Measurements from ENCODE around the gene EFCAB6.

The EFCAB6 gene

DNA sequence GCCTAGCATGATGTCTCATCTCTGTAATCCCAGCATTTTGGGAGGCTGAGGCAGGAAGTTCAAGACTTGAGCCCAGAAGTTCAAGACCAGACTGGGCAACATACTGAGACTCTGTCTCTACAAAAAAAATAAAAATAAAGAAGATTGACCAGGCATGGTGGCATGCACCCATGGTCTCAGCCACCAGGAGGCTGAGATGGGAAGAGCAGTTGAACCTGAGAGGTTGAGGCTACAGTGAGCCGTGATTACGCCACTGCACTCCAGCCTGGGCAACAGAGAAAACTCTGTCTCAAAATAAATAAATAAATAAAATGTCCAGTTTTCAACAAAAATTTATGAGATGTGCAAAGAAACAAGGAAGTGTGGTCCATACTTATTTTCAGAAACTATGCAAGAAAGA, 28.3 kb downstream of the EFCAB6 start:
- DNase-seq (no peak), ATAC-seq (ENCODE audit: insufficient read depth, low read depth) (no peak)
- no peak overlapping the region for H2AFZ ChIP-seq (ENCODE audit: low read depth, low read length)
- peaks cover 9% of the 10 kb centered on the region for H3K27me3 ChIP-seq (ENCODE audit: insufficient read depth, low read length, poor library complexity)
- no peaks in the 10 kb centered on the region for H4K20me1 ChIP-seq (ENCODE audit: insufficient read depth, low read length)
- H3K4me3 ChIP-seq (ENCODE audit: low read depth in 1 of 2, low read length in 2 of 2): no peak overlapping the region
- no peaks in the 10 kb centered on the region for H3K79me2 ChIP-seq (ENCODE audit: insufficient read depth, low read length)
- H3K9me3 ChIP-seq (ENCODE audit: insufficient read depth, low read length, severe bottlenecking): no peaks in the 10 kb centered on the region
- no peaks in the 10 kb centered on the region for H3K4me1 ChIP-seq (ENCODE audit: insufficient read depth, low read length)
- H3K4me2 ChIP-seq (ENCODE audit: insufficient read depth, low read length): no peak overlapping the region
- no peaks in the 10 kb centered on the region for H3K36me3 ChIP-seq (ENCODE audit: insufficient read depth, low read length)
- TF ChIP-seq, protein P1, sequence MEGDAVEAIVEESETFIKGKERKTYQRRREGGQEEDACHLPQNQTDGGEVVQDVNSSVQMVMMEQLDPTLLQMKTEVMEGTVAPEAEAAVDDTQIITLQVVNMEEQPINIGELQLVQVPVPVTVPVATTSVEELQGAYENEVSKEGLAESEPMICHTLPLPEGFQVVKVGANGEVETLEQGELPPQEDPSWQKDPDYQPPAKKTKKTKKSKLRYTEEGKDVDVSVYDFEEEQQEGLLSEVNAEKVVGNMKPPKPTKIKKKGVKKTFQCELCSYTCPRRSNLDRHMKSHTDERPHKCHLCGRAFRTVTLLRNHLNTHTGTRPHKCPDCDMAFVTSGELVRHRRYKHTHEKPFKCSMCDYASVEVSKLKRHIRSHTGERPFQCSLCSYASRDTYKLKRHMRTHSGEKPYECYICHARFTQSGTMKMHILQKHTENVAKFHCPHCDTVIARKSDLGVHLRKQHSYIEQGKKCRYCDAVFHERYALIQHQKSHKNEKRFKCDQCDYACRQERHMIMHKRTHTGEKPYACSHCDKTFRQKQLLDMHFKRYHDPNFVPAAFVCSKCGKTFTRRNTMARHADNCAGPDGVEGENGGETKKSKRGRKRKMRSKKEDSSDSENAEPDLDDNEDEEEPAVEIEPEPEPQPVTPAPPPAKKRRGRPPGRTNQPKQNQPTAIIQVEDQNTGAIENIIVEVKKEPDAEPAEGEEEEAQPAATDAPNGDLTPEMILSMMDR (IDR thresholded peaks at IDR 0.05; ENCODE audit: borderline replicate concordance, extremely low read depth, low read length, poor library complexity, severe bottlenecking): no peak
- no peak for TF ChIP-seq EZH2 (IDR thresholded peaks at IDR 0.05; ENCODE audit: borderline replicate concordance, low read depth, low read length, severe bottlenecking)
- no peak overlapping the region for H3K9ac ChIP-seq (ENCODE audit: low read depth, low read length)
- H3K27ac ChIP-seq (ENCODE audit: low read length): no peak overlapping the region

DNA sequence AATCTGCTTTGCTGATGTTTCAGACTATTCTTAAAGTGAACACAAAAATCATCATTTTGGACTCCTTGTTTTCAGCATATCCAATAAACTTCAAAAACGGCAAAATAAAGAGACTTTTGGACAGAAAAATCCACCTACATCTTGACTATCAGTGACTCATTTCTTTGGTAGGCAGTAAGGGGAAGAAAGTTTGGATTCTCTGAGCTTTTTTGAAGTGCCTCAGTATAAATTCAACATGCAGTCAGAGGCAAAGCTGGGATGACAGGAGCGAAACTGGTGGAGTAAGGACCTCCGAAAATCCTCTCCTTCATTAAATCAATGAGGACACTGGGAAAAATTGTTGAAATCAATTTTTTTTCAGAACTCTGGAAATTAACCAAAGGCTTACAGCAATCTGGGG, 29.7 kb downstream of the EFCAB6 start:
- no peak overlapping the region for H2AFZ ChIP-seq (ENCODE audit: low read depth, low read length)
- no peak overlapping the region for H3K9ac ChIP-seq (ENCODE audit: low read depth, low read length)
- H3K9me3 ChIP-seq (ENCODE audit: insufficient read depth, low read length, severe bottlenecking): no peaks in the 10 kb centered on the region
- no peak overlapping the region for H3K27ac ChIP-seq (ENCODE audit: low read length)
- no peak overlapping the region for H3K4me3 ChIP-seq (ENCODE audit: low read depth in 1 of 2, low read length in 2 of 2)
- H3K4me1 ChIP-seq (ENCODE audit: insufficient read depth, low read length): no peaks in the 10 kb centered on the region
- no peaks in the 10 kb centered on the region for H3K79me2 ChIP-seq (ENCODE audit: insufficient read depth, low read length)
- no peaks in the 10 kb centered on the region for H4K20me1 ChIP-seq (ENCODE audit: insufficient read depth, low read length)
- ATAC-seq (ENCODE audit: insufficient read depth, low read depth) (no peak), DNase-seq (no peak)
- no peaks in the 10 kb centered on the region for H3K36me3 ChIP-seq (ENCODE audit: insufficient read depth, low read length)
- H3K27me3 ChIP-seq (ENCODE audit: insufficient read depth, low read length, poor library complexity): peaks cover 9% of the 10 kb centered on the region
- TF ChIP-seq, protein P1 (IDR thresholded peaks at IDR 0.05; ENCODE audit: borderline replicate concordance, extremely low read depth, low read length, poor library complexity, severe bottlenecking): no peak
- no peak for TF ChIP-seq EZH2 (IDR thresholded peaks at IDR 0.05; ENCODE audit: borderline replicate concordance, low read depth, low read length, severe bottlenecking)
- H3K4me2 ChIP-seq (ENCODE audit: insufficient read depth, low read length): no peak overlapping the region

DNA sequence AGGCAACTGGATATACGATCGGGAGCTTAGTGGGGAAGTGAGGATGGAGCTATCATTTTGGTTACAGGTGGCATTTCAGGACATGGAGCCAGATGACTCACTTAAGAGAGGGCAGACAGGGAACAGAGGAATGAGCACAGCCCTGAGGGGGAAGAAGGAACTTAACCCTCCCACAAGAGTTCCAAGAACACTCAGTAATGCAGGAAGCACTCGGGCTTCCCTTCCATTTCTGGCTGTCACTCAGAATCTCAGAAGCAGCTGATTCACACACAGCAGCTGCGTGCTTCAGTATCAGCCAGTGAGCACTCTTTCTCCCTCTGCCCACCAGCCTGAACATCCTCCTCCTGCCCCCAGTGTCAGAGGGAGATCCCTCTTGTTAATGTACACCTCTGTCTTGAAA, 34.8 kb downstream of the EFCAB6 start:
- no peak for TF ChIP-seq EZH2 (IDR thresholded peaks at IDR 0.05; ENCODE audit: borderline replicate concordance, low read depth, low read length, severe bottlenecking)
- TF ChIP-seq, protein P1 (IDR thresholded peaks at IDR 0.05; ENCODE audit: borderline replicate concordance, extremely low read depth, low read length, poor library complexity, severe bottlenecking): no peak
- H3K36me3 ChIP-seq (ENCODE audit: insufficient read depth, low read length): no peaks in the 10 kb centered on the region
- no peaks in the 10 kb centered on the region for H3K4me1 ChIP-seq (ENCODE audit: insufficient read depth, low read length)
- H3K79me2 ChIP-seq (ENCODE audit: insufficient read depth, low read length): no peaks in the 10 kb centered on the region
- H3K9me3 ChIP-seq (ENCODE audit: insufficient read depth, low read length, severe bottlenecking): no peaks in the 10 kb centered on the region
- no peaks in the 10 kb centered on the region for H4K20me1 ChIP-seq (ENCODE audit: insufficient read depth, low read length)
- no peak overlapping the region for H2AFZ ChIP-seq (ENCODE audit: low read depth, low read length)
- no peak for DNase-seq
- H3K4me2 ChIP-seq (ENCODE audit: insufficient read depth, low read length): no peak overlapping the region
- no peak for ATAC-seq (ENCODE audit: insufficient read depth, low read depth)
- no peak overlapping the region for H3K27ac ChIP-seq (ENCODE audit: low read length)
- no peak overlapping the region for H3K9ac ChIP-seq (ENCODE audit: low read depth, low read length)
- no peak overlapping the region for H3K4me3 ChIP-seq (ENCODE audit: low read depth in 1 of 2, low read length in 2 of 2)
- peaks cover 12% of the 10 kb centered on the region for H3K27me3 ChIP-seq (ENCODE audit: insufficient read depth, low read length, poor library complexity)
